CD14-positive monocyte (primary cell): ENCODE measurements around the gene RO60. TPM values are rescaled to one million over a fixed set of nuclear protein-coding genes. Genes with fewer than 3 reads are reported as not detected.
"Not testable (repeated sequence)": the region's sequence is repeated elsewhere in the genome, so short reads cannot be mapped to it uniquely, and the experiment has no call there.

ENCODE experiments used
- DNase-seq, 3 donors: peaks; one replicate each; pipeline ENCODE4 v3.0.0-alpha.2; 2011 to 2022
- H2AFZ ChIP-seq: 2 replicates; pipeline ENCODE4 v1.6.0; 2012; ENCODE audit warnings: mild to moderate bottlenecking, low read depth, low read length, inconsistent platforms; ENCODE audit not compliant: insufficient read depth, poor library complexity, severe bottlenecking
- H3K27ac ChIP-seq, 2 donors: 1 replicate in 1 of 2; 2 replicates in 1 of 2; pipeline ENCODE4 v1.5.1; 2012 to 2013; ENCODE audit warnings: low read length in 2 of 2, control low read depth in 1 of 2, inconsistent platforms in 1 of 2, low read depth in 1 of 2, mild to moderate bottlenecking in 1 of 2
- H3K27me3 ChIP-seq, 2 donors: one replicate each; pipeline versions ENCODE4 v1.6.0 to v1.6.1; 2011 to 2013; ENCODE audit warnings: low read length in 2 of 2; ENCODE audit not compliant: control insufficient read depth in 2 of 2, insufficient read depth in 2 of 2
- H3K36me3 ChIP-seq, 2 donors: replicated peaks in 1 of 2; 1 replicate in 1 of 2; 2 replicates in 1 of 2; pipeline versions ENCODE4 v1.5.1 to v1.6.1; 2012 to 2013; ENCODE audit warnings: low read length in 2 of 2, control low read depth in 1 of 2, inconsistent platforms in 1 of 2, mild to moderate bottlenecking in 1 of 2; ENCODE audit not compliant: insufficient read depth in 2 of 2, control insufficient read depth in 1 of 2
- H3K4me1 ChIP-seq, 2 donors: 1 replicate in 1 of 2; 2 replicates in 1 of 2; pipeline versions ENCODE4 v1.5.1 to v1.6.1; 2012 to 2013; ENCODE audit warnings: low read length in 2 of 2, control low read depth in 1 of 2, inconsistent platforms in 1 of 2, mild to moderate bottlenecking in 1 of 2, moderate library complexity in 1 of 2; ENCODE audit not compliant: insufficient read depth in 2 of 2, control insufficient read depth in 1 of 2
- H3K4me2 ChIP-seq: replicated peaks from 2 replicates; pipeline ENCODE3; 2012; ENCODE audit warnings: low read length, moderate library complexity, mild to moderate bottlenecking; ENCODE audit not compliant: poor library complexity, severe bottlenecking; ENCODE audit errors: extremely low read depth
- H3K4me3 ChIP-seq, 3 experiments: fragments of 200-600 bp in 1 of 3; sonication (generic) in 1 of 3; replicated peaks in 1 of 3; 1 replicate in 2 of 3; 2 replicates in 1 of 3; pipeline ENCODE4 v1.5.1; 2011 to 2013; ENCODE audit warnings: low read length in 3 of 3, mild to moderate bottlenecking in 3 of 3, control low read depth in 2 of 3, low read depth in 2 of 3, inconsistent platforms in 1 of 3, moderate library complexity in 1 of 3
- H3K79me2 ChIP-seq: 2 replicates; pipeline ENCODE4 v1.6.0; 2012; ENCODE audit warnings: mild to moderate bottlenecking, control low read depth, inconsistent platforms, low read length, moderate library complexity; ENCODE audit not compliant: insufficient read depth
- H3K9ac ChIP-seq: 2 replicates; pipeline ENCODE4 v1.6.0; 2017; ENCODE audit warnings: low read length, mild to moderate bottlenecking; ENCODE audit not compliant: insufficient read depth, poor library complexity, severe bottlenecking
- H3K9me3 ChIP-seq, 2 donors: replicated peaks in 1 of 2; 1 replicate in 1 of 2; 2 replicates in 1 of 2; pipeline versions ENCODE4 v1.5.1 to v1.6.1; 2012 to 2013; ENCODE audit warnings: low read length in 2 of 2, control low read depth in 1 of 2; ENCODE audit not compliant: control insufficient read depth in 1 of 2, insufficient read depth in 1 of 2
- H4K20me1 ChIP-seq: 2 replicates; pipeline ENCODE4 v1.6.0; 2012; ENCODE audit warnings: mild to moderate bottlenecking, low read length, control low read depth, moderate library complexity; ENCODE audit not compliant: insufficient read depth
- H3K27ac Mint-ChIP-seq, 7 donors: one replicate each; pipeline ENCODE4 v1.8.0; 2020; ENCODE audit warnings: mild to moderate bottlenecking in 7 of 7, mixed read lengths in 7 of 7, moderate library complexity in 6 of 7, inconsistent platforms in 2 of 7
- H3K27me3 Mint-ChIP-seq, 3 donors: one replicate each; pipeline ENCODE4 v1.8.0; 2021 to 2022; ENCODE audit warnings: low read depth in 3 of 3, mild to moderate bottlenecking in 3 of 3, mixed read lengths in 3 of 3, moderate library complexity in 3 of 3, inconsistent platforms in 1 of 3
- H3K36me3 Mint-ChIP-seq, 2 donors: one replicate each; pipeline ENCODE4 v1.8.0; 2020; ENCODE audit warnings: mixed read lengths in 2 of 2, inconsistent platforms in 1 of 2, mild to moderate bottlenecking in 1 of 2
- H3K4me1 Mint-ChIP-seq: one replicate; pipeline ENCODE4 v1.8.0; 2020; ENCODE audit warnings: mild to moderate bottlenecking, mixed read lengths
- H3K4me3 Mint-ChIP-seq, 2 donors: one replicate each; pipeline ENCODE4 v1.8.0; 2020; ENCODE audit warnings: mild to moderate bottlenecking in 2 of 2, mixed read lengths in 2 of 2, moderate library complexity in 1 of 2
- H3K9me3 Mint-ChIP-seq, 7 donors: one replicate each; pipeline ENCODE4 v1.8.0; 2020 to 2022; ENCODE audit warnings: mixed read lengths in 7 of 7, mild to moderate bottlenecking in 6 of 7, moderate library complexity in 6 of 7, inconsistent platforms in 2 of 7
- WGBS: methylation state at CpG from one replicate; pipeline ENCODE4 v1.1.5; 2013; ENCODE audit warnings: missing lambda C conversion rate; ENCODE audit not compliant: insufficient coverage; 5-methylcytosine and 5-hydroxymethylcytosine counted together
- intact Hi-C, 2 donors: fragments of 100-400 bp; cut with micrococcal nuclease; formaldehyde crosslinking; loops; one replicate each; pipeline versions ENCODE4 v1.15.0 to v1.15.1; 2023
- polyA plus RNA-seq, 3 donors: library from polyadenylated mRNA; depleted of rRNA in 1 of 3; unstranded in 2 of 3; stranded (reverse) in 1 of 3; fragments of 300-500 nt in 2 of 3; fragments of >200 nt in 1 of 3; fragmentation: Illumina TruSeq in 2 of 3; gene quantifications; 1 replicate in 2 of 3; 2 replicates in 1 of 3; pipeline ENCODE4 v1.2.3, GENCODE V29; 2012 to 2021
- TF ChIP-seq, protein P1 (sequence below): fragments of 200-600 bp; IDR thresholded peaks from one replicate; pipeline ENCODE4 v1.8.0; 2022; ENCODE audit warnings: antibody characterized with exemption, mild to moderate bottlenecking

The RO60 gene
- polyA plus RNA-seq, 3 donors = 13.2 to 67.9 (median 58.1) TPM

DNA sequence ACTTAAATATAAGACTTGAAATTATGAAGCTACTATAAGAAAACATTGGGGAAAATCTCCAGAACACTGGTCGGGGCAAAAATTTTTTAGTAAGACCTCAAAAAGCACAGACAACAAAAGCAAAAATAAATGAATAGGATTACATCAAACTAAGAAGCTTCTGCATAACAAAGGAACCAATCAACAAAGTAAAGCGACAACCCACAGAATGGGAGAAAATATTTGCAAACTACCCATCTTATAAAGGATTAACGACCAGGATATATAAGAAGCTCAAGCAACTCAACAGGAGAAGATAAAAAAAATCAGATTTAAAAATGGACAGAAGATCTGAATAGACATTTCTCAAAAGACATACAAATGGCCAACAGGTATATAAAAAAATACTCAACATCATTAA, 19.4 kb upstream of the RO60 start:
- H3K27me3 ChIP-seq = no peaks in the 10 kb centered on the region
- H4K20me1 ChIP-seq = peaks cover 6% of the 10 kb centered on the region
- Mint-ChIP-seq H3K4me3 (no peak overlapping the region), H3K4me1 (no peaks in the 10 kb centered on the region), H3K9me3 (peaks cover 0 to 12% (median 2%) of the 10 kb centered on the region in 7 donors), H3K27ac (no peak overlapping the region), H3K27me3 (no peaks in the 10 kb centered on the region), H3K36me3 (peaks cover 26 to 55% of the 10 kb centered on the region in 2 donors)
- no peak overlapping the region for H3K27ac ChIP-seq
- H3K4me2 ChIP-seq = no peak overlapping the region
- no peaks in the 10 kb centered on the region for H3K9me3 ChIP-seq
- H3K36me3 ChIP-seq = peaks cover 12 to 30% of the 10 kb centered on the region in 2 donors
- no CpG with 5 or more reads among the region's 3 CpGs for WGBS
- no peaks in the 10 kb centered on the region for H3K4me1 ChIP-seq
- H3K4me3 ChIP-seq = no peak overlapping the region
- DNase-seq = no peak
- H2AFZ ChIP-seq = no peak overlapping the region
- TF ChIP-seq, protein P1, sequence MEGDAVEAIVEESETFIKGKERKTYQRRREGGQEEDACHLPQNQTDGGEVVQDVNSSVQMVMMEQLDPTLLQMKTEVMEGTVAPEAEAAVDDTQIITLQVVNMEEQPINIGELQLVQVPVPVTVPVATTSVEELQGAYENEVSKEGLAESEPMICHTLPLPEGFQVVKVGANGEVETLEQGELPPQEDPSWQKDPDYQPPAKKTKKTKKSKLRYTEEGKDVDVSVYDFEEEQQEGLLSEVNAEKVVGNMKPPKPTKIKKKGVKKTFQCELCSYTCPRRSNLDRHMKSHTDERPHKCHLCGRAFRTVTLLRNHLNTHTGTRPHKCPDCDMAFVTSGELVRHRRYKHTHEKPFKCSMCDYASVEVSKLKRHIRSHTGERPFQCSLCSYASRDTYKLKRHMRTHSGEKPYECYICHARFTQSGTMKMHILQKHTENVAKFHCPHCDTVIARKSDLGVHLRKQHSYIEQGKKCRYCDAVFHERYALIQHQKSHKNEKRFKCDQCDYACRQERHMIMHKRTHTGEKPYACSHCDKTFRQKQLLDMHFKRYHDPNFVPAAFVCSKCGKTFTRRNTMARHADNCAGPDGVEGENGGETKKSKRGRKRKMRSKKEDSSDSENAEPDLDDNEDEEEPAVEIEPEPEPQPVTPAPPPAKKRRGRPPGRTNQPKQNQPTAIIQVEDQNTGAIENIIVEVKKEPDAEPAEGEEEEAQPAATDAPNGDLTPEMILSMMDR = no peak
- H3K79me2 ChIP-seq = peaks cover 52% of the 10 kb centered on the region
- intact Hi-C loops = no loop called here
- no peak overlapping the region for H3K9ac ChIP-seq

DNA sequence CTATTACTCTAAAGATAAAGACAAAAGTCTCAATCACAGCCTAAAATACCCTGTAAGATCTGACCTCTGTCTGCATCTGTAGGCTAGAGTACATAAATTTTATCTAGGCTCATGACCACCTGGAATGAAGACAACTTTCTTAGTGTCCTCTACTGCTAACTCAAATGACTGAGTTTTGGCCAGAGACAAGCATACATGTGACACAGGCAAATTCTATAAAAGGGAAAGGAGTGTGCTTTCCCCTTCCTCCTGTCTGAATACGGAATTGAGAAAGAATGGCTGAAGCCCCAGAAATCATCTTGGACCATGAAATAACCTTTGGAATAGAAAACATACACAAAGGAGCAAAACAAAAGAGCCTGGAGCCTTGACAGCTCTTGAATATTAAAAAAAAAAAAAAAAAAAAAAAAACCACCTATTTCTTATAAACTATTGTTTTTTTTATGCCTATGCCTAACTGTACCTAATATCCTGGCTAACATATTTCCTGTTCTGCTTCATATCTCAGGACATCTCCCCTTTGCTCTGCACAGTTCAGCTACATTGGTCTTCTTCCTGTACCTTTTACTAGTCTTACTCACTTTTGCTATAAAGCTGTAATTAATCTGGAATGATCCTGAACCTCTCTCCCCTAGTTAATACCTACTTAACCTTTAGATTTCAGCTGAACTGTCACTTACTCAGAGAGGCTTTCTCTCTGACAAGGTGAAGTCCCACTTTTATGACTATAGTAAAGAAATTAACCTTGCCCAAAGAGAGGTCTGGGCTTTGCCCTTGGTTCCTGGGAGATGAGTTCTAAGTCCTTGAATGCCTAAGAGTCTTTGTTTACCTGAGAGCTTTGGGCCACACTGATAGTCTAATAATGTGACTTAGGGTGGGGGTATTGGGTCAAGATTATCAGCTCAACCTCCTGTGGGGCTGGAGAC, 16.4 kb upstream of the RO60 start:
- peak overlapping the region in 1 of 2 donors; percentile 49 for H3K27ac ChIP-seq
- no peaks in the 10 kb centered on the region for H4K20me1 ChIP-seq
- H3K27me3 ChIP-seq = no peaks in the 10 kb centered on the region
- H3K9ac ChIP-seq = no peak overlapping the region
- no CpG with 5 or more reads among the region's 1 CpG for WGBS
- H3K9me3 Mint-ChIP-seq = peaks cover 0 to 10% (median 0%) of the 10 kb centered on the region in 7 donors
- no peak overlapping the region for H2AFZ ChIP-seq
- H3K79me2 ChIP-seq = peaks cover 24% of the 10 kb centered on the region
- TF ChIP-seq, protein P1 = no peak
- H3K4me2 ChIP-seq = no peak overlapping the region
- intact Hi-C loops = no loop called here
- H3K36me3 ChIP-seq = peaks cover 24 to 54% of the 10 kb centered on the region in 2 donors
- H3K4me1 ChIP-seq = no peaks in the 10 kb centered on the region
- DNase-seq = no peak
- peaks cover 27 to 53% of the 10 kb centered on the region in 2 donors for H3K36me3 Mint-ChIP-seq
- no peaks in the 10 kb centered on the region for H3K27me3 Mint-ChIP-seq
- H3K4me3 Mint-ChIP-seq = no peak overlapping the region
- no peak overlapping the region for H3K4me3 ChIP-seq
- H3K4me1 Mint-ChIP-seq = no peaks in the 10 kb centered on the region
- H3K9me3 ChIP-seq = no peaks in the 10 kb centered on the region
- peak overlapping the region in 1 of 7 donors; percentile 0 for H3K27ac Mint-ChIP-seq

DNA sequence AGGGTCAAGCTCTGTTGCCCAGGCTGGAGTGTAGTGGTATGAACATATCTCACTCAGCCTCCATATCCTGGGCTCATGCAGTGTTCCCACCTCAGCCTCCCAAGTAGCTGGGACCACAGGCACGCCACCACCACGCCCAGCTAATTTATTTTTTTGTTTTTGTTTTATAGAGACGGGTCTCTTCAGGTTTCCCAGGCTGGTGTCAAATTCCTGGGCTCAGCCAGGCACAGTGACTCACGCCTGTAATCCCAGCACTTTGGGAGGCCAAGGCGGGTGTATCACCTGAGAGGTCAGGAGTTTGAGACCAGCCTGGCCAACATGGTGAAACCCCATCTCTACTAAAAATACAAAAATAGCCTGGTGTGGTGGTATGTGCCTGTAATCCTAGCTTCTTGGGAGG, 10.5 kb upstream of the RO60 start:
- H3K36me3 Mint-ChIP-seq = peaks cover 35 to 49% of the 10 kb centered on the region in 2 donors
- H3K9ac ChIP-seq, intact Hi-C loops, H3K4me2 ChIP-seq, H3K27ac ChIP-seq, H2AFZ ChIP-seq, H3K27me3 Mint-ChIP-seq, H3K9me3 ChIP-seq, H3K27me3 ChIP-seq, DNase-seq, H3K4me1 Mint-ChIP-seq, H3K9me3 Mint-ChIP-seq, H3K4me3 ChIP-seq, H3K4me3 Mint-ChIP-seq, H3K4me1 ChIP-seq: not testable (repeated sequence)
- peaks cover 12% of the 10 kb centered on the region for H4K20me1 ChIP-seq
- WGBS = no CpG with 5 or more reads among the region's 5 CpGs
- H3K27ac Mint-ChIP-seq = peak overlapping the region in 2 of 7 donors; percentile 18 to 33
- H3K79me2 ChIP-seq = peaks cover 32% of the 10 kb centered on the region
- peaks cover 35 to 66% of the 10 kb centered on the region in 2 donors for H3K36me3 ChIP-seq
